OCI-LY3 (cell line): ENCODE data around the gene SLC52A1.
"Not testable (repeated sequence)": the region's sequence is repeated elsewhere in the genome, so short reads cannot be mapped to it uniquely, and the experiment has no call there.

Experiments
- EZH2phosphoT487 ChIP-seq: fragments of 200-600 bp; shearing (Covaris generic); IDR thresholded peaks from 2 replicates; pipeline ENCODE4 v1.6.1; 2018; ENCODE audit warnings: antibody characterized with exemption, mixed run types, low read depth
- TF ChIP-seq, protein P1 (sequence below): fragments of 200-600, 300-600 bp; sonication (generic); IDR thresholded peaks from 2 replicates; pipeline ENCODE4 v1.5.1; 2014; ENCODE audit warnings: antibody characterized with exemption, low read length, low read depth

DNA sequence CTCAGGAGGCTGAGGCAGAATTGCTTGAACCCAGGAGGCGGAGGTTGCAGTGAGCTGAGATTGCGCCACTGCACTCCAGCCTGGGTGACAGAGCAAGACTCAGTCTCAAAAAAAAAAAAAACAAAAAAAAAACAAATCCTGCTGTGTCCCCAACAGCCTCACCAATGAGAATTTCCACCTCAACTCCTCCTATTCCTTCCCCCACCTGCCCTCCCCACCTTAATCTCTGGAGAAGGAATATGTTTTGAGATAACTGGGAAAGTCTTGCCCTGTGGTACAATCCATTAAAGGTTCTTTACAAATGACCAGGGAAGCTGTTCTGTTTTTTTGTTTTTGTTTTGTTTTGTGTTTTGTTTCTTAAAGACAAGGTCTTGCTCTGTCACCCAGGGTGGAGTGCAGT is 5.1 kb downstream of the SLC52A1 start:
- TF ChIP-seq, protein P1, sequence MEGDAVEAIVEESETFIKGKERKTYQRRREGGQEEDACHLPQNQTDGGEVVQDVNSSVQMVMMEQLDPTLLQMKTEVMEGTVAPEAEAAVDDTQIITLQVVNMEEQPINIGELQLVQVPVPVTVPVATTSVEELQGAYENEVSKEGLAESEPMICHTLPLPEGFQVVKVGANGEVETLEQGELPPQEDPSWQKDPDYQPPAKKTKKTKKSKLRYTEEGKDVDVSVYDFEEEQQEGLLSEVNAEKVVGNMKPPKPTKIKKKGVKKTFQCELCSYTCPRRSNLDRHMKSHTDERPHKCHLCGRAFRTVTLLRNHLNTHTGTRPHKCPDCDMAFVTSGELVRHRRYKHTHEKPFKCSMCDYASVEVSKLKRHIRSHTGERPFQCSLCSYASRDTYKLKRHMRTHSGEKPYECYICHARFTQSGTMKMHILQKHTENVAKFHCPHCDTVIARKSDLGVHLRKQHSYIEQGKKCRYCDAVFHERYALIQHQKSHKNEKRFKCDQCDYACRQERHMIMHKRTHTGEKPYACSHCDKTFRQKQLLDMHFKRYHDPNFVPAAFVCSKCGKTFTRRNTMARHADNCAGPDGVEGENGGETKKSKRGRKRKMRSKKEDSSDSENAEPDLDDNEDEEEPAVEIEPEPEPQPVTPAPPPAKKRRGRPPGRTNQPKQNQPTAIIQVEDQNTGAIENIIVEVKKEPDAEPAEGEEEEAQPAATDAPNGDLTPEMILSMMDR, result not testable (repeated sequence)
- TF ChIP-seq EZH2phosphoT487, result not testable (repeated sequence)
